Right renal cortex interstitium (tissue), 3 donors: ENCODE results near the gene DNAH7. TPM values are rescaled to one million over a fixed set of nuclear protein-coding genes. Genes with fewer than 3 reads are reported as not detected.
"Not testable (repeated sequence)": the region's sequence is repeated elsewhere in the genome, so short reads cannot be mapped to it uniquely, and the experiment has no call there.

Experiments used
- DNase-seq, 3 donors: peaks; one replicate each; pipeline ENCODE4 v3.0.0-alpha.2; 2013; ENCODE audit warnings: low read depth in 3 of 3, low spot score in 2 of 3
- polyA plus RNA-seq, 3 donors: library from polyadenylated mRNA; unstranded; fragments of 120-200 nt; gene quantifications; one replicate each; pipeline ENCODE4 v1.2.1, GENCODE V29; 2013; ENCODE audit not compliant: insufficient read length in 3 of 3

DNAH7 gene
- polyA plus RNA-seq, result 1 to 10 TPM; 7.5 to 9.5 (median 8.2) TPM

GRCh38 chr2:196068271-196069209, at the start of gene DNAH7:
TSS of gene DNAH7 (minus strand) at chr2:196068837. CDS start at chr2:196068711, 126 bp downstream.
- peak; percentile 69 to 78 (median 72) for DNase-seq

GRCh38 chr2:196117214-196117705, 48.6 kb upstream of the DNAH7 start:
- no peak for DNase-seq

DNA sequence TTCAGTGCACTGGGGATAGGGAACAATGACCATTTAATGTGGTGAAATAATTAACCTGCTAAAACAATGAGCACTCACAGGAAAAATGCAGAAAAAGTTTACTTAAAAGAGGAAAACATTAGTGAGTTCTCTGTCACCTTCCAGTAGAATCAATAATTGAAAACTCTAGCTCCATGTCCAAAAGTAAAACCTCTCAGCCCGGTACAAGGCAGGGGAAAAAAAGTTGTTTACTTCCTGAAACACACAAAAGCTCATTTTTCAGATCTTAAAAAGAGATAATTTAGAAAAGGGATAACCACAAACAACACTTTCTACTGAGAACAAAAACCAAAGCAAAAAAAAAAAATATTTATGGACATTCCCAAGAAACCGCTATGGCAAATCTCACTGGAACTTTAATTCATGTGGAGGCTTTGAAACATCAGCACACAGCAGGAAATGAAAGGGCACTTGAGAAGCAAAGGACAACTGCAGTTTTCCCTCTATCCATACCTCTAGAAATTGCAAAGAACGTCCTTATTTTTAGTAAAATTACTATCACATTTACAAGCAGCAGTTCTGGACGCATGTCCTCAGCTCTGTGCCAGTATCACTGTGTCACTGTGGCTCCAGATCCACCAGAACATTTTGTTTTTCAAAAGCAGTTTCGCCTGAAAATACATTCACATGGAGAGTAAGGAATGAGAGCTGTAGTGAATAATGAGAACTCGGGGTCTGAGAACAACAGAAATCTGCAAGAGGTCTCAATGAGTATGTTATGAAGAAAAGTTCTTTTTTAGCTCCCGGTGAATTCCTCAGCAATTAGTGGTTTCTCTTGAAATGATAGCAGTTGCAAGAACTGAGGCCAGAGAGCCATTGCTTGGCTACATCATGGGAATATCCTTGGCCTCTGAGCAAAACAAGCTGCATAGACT, 44.7 kb upstream of the DNAH7 start:
- no peak for DNase-seq

- DNase-seq, result no peak
Measured at GRCh38 chr2:196112418-196113034, 43.9 kb upstream of the DNAH7 start.

GRCh38 chr2:196108604-196109003, 40.0 kb upstream of the DNAH7 start:
- no peak for DNase-seq

DNA sequence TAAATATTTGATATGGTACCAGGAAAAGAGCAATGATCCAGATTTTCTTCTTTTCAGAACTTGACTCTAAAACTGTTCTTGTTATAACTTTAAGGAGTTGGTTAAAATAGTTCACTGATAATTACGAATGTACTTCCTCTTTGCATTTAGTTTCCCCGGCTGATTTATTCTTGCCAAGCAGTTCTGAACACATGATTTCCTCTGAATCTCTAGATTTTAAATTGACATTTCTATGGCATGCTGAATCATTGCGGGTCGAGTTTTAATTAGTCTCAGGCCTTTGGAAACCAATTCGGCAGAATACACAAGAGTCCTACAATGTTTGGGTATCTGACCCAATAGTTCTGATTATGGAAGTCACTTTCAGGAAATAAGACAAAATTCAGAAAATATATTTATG, 37.3 kb upstream of the DNAH7 start:
- no peak for DNase-seq

GRCh38 chr2:196104066-196104465, 35.4 kb upstream of the DNAH7 start:
- DNase-seq, result no peak

DNA sequence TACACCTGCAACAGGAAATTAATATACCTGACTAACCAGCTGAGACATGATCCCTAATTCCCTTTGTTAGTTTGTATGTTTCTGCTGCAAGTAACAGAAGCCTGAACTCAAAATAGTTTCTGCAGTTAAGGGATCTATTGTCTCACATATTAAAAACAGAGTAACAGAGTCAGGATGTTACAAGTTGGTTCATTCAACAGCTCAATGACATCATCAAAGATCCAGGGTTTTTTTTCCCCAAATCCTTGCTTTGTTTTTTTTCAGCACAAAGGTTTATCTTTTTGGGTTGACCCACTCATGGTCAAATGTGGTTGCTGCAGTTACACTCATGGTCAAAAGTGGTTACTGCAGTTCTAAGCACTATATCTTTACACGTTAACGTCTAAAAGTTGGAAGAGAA, 35.0 kb upstream of the DNAH7 start:
- DNase-seq, result no peak

DNA sequence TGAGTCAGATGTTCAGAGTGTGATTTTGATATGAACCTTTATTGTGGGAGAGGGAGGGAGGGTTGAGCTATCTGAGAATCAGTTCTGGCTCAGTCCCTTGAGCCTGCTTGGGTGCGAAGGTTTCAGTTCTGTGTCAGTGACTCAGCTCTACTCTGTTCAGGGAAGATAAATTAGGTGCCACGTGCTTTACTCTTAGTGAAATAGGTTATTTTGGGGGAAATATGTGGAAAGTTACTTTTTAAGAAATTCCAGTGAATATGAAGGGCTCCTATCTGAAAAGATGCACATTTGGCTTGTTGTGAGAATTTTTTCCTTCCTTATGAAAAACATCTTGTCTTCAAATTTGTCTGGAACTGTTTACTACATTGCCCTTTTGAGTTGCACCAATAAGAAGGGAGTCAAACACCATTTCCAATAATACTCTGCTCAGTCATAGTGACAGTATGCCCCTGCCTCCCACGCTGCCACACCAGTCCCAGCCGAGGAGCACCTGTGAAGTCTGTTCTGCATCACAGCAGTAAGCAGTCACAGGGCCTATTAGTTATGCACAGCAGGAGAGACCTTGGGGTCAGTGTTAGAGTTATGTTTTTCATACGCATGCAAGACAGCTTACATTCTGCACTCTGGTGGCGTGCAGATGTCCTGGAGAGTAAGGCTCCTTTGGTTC, 32.8 kb upstream of the DNAH7 start:
- no peak for DNase-seq

DNA sequence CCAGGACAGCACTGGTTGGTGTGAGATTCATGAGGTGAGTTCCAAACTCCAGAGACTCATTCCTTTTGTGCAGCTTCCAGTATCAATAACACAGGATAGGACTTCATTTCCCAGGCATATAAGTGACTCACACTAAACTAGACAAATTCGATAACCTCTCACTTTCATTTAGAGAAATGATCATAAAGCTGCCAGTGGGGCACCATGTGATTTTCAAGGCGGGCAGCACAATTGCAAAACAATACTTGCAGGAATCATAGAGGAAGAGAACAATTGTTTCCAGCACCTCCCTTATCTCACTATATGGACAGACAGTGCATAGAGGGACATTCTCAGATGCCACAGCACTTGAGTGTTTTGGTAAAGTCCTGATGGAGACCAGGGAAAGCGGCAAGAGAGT, 31.3 kb upstream of the DNAH7 start:
- DNase-seq, result no peak

GRCh38 chr2:196097864-196098660, 29.4 kb upstream of the DNAH7 start:
- DNase-seq, result no peak

DNA sequence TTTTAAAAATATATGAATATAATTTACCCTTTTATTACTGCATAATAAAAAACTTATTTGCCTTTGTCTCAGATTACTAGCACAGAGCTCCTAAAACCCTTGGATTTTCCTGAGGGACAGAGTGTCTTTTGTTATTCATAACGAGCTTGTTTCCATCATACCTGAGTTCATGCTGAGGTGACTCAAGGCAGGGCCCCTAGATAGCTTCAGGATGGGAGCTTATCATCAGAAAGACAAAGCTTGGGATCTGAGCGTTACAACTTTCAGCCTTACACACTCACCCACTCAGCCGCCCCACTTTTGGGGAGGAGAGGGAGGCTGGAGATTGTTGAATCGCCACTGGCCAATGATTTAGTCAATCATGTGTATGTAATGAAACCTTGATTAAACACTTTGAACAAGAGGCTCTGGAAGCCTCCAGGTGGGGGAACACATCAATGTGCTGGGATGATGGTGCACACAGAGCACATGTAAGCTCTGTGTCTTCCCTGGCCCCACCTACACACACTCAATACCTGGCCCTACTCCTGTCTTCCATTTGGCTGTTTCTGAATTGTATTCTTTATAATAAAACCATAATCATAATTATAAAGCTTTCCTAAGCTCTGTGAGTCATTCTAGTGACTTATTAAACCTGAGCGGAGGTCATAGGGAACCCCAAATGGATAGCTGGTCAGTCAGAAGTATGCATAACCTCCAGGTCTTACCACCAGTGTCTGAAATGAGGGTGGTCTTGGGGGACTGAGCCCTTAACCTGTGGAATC, 28.5 kb upstream of the DNAH7 start:
- no peak for DNase-seq

GRCh38 chr2:196096264-196096663, 27.6 kb upstream of the DNAH7 start:
- DNase-seq, result no peak

- DNase-seq, result not testable (repeated sequence)
Measured at GRCh38 chr2:196089448-196089847, 20.8 kb upstream of the DNAH7 start.

DNA sequence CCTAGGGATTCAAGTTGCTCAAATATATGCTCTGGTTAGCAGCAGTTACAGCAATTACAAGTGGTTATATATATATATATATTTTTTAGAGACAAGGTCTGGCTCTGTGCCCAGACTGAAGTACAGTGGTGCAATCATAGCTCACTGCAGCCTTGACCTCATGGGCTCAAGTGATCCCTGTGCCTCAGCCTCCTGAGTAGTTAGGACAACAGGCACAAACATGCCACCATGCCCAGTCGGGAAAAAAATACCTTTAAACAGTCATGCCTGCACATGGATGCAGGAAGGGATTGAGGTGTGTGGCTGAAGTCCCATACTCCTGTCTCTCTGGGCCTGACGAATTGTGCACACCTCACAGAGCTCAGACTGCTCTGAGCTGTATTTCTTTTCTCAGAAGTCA, 19.6 kb upstream of the DNAH7 start:
- no peak for DNase-seq

GRCh38 chr2:196086517-196087368, 18.1 kb upstream of the DNAH7 start:
- no peak for DNase-seq

GRCh38 chr2:196083601-196084000, 15.0 kb upstream of the DNAH7 start:
- DNase-seq, result no peak

DNA sequence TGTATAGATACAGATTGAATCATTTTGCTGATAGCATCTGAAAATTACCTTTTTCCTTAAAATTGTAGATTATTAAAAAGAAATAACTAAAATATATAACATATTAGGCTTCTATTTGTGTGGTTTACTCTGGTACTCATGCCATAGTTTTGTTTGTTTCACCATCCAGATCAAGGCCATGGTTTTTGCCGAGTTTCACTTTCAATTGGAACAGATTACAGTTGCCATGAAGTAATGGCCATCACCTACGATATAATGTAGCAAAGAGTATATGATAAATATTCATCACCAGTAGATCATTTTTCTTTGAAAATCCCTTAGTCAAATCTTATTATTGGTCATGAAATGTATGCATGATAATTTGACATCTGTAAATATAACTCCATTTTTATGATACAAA, 11.9 kb upstream of the DNAH7 start:
- no peak for DNase-seq
